ENCODE data around the gene NHSL1.

GRCh38 chr6:138374815-138375214 is 124.5 kb downstream of the NHSL1 start:
- TF ChIP-seq ATF3 (IDR thresholded peaks at IDR 0.05): no peak
- TF ChIP-seq CTCF (IDR thresholded peaks at IDR 0.05; ENCODE audit: low read depth, low read length, missing input control): no peak
- TF ChIP-seq MAX (IDR thresholded peaks at IDR 0.05): no peak
- no peak for TF ChIP-seq RAD21 (IDR thresholded peaks at IDR 0.05)
- TF ChIP-seq YY1 (IDR thresholded peaks at IDR 0.05): no peak
- no peak for TF ChIP-seq FOXA1 (IDR thresholded peaks at IDR 0.05)
- TF ChIP-seq NR2F2 (IDR thresholded peaks at IDR 0.05): no peak
- no peak for TF ChIP-seq GABPA (IDR thresholded peaks at IDR 0.05 in 1 of 2, conservative IDR thresholded peaks at IDR 0.05 in 1 of 2)

Measured in liver (tissue), 3 donors.